ENCODE results near the gene HEG1. TPM values are rescaled to one million over a fixed set of nuclear protein-coding genes. Genes with fewer than 3 reads are reported as not detected.

HEG1 gene
- total RNA-seq, 2 donors from 2014 or later, result 120 to 149 TPM

GRCh38 chr3:124937049-124937448, 118.7 kb downstream of the HEG1 start:
- DNase-seq (no peak), ATAC-seq (no peak)
- intact Hi-C loops (cut with DNase I), result no loop called here

GRCh38 chr3:124935794-124936542, 119.8 kb downstream of the HEG1 start:
- intact Hi-C loops (cut with DNase I), result no loop called here
- ATAC-seq, result no peak
- DNase-seq, result no peak

GRCh38 chr3:124935264-124935663, 120.5 kb downstream of the HEG1 start:
- ATAC-seq (no peak), DNase-seq (no peak)
- intact Hi-C loops (cut with DNase I), result no loop called here

- ATAC-seq (no peak), DNase-seq (no peak)
- intact Hi-C loops (cut with DNase I), result no loop called here
Observed at GRCh38 chr3:124934577-124934976, 121.2 kb downstream of the HEG1 start, which contains the start of gene MUC13. Gene MUC13 (minus strand): TSS chr3:124934751. CDS start chr3:124934712, 39 bp downstream.

- intact Hi-C loops (cut with DNase I), result loop anchor here in 1 of 2 donors (5.0 kb wide), 2 partner anchors 239 to 509 kb away; no protein-coding TSS in a partner anchor
- ATAC-seq (peak; percentile 70 to 73), DNase-seq (peak; percentile 77)
Observed at GRCh38 chr3:124928333-124929202, 127.2 kb downstream of the HEG1 start.

- no peak for ATAC-seq
- no peak for DNase-seq
- intact Hi-C loops (cut with DNase I), result loop anchor here in 1 of 2 donors (5.0 kb wide), 2 partner anchors 240 to 510 kb away; no protein-coding TSS in a partner anchor
Observed at GRCh38 chr3:124927574-124928045, 128.2 kb downstream of the HEG1 start.

- ATAC-seq (no peak), DNase-seq (no peak)
- intact Hi-C loops (cut with DNase I), result loop anchor here in 1 of 2 donors (5.0 kb wide), 2 partner anchors 241 to 511 kb away; no protein-coding TSS in a partner anchor
Observed at GRCh38 chr3:124926426-124927101, 129.2 kb downstream of the HEG1 start.

GRCh38 chr3:124924741-124925140, 131.1 kb downstream of the HEG1 start:
- intact Hi-C loops (cut with DNase I), result loop anchor here in 1 of 2 donors (5.0 kb wide), 2 partner anchors 243 to 513 kb away; no protein-coding TSS in a partner anchor
- DNase-seq, result no peak
- no peak for ATAC-seq

GRCh38 chr3:124923833-124924232, 132.0 kb downstream of the HEG1 start:
- ATAC-seq, result no peak
- intact Hi-C loops (cut with DNase I), result no loop called here
- no peak for DNase-seq

- DNase-seq, result no peak
- intact Hi-C loops (cut with DNase I), result no loop called here
- peak; percentile 56 to 75 for ATAC-seq
Observed at GRCh38 chr3:124920718-124921117, 135.1 kb downstream of the HEG1 start.

- no peak for DNase-seq
- no peak for ATAC-seq
- intact Hi-C loops (cut with DNase I), result no loop called here
Observed at GRCh38 chr3:124919756-124920155, 136.0 kb downstream of the HEG1 start.

GRCh38 chr3:124918524-124918923, 137.3 kb downstream of the HEG1 start:
- ATAC-seq (no peak), DNase-seq (no peak)

GRCh38 chr3:124916837-124917409, 138.9 kb downstream of the HEG1 start:
- DNase-seq (peak; percentile 28), ATAC-seq (peak; percentile 72 to 73)
- intact Hi-C loops (cut with DNase I), result no loop called here

More at GRCh38 chr3:124918524-124918923, 137.3 kb downstream of the HEG1 start:
- intact Hi-C loops (cut with DNase I), result no loop called here

Other genes with a start within 250 kb of the HEG1 start
- 100 to 1,000 TPM in 1 of 2 donors, 10 to 100 TPM in 1; 86.1 to 119 TPM for gene ITGB5, start 168.6 kb downstream of the HEG1 start, total RNA-seq
- gene MUC13, start 121.2 kb downstream of the HEG1 start, total RNA-seq, result not detected
- under 1 TPM; 0.80 to 0.92 TPM for gene SLC12A8, start 156.8 kb upstream of the HEG1 start, total RNA-seq

Measured in left cardiac atrium (tissue), 4 donors.